Measurements from ENCODE around the gene SLC39A2.

DNA sequence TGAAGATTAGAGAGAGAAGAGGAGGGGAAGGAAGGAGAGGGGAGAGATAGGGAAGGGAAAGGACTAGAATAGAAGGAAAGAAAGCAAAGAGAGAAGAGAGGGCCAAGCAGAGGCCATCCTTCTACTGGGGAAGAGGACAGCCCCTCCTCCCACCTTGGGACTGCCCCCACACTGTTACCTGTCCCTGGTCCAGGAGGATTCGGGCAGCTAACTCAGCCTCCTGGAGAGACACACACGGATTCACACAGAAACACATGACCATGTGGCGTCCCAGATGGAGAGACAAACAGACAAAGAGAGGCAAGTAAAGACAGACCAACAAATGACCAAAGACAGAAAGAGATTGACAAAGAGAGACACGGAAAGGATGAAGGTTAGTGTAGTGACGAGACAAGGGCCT lies 23.6 kb downstream of the SLC39A2 start:
- no peak for TF ChIP-seq ZNF384 (IDR thresholded peaks at IDR 0.05)
- no peak for TF ChIP-seq CTBP1 (IDR thresholded peaks at IDR 0.05; ENCODE audit: borderline replicate concordance)
- no peak for TF ChIP-seq HDGF (IDR thresholded peaks at IDR 0.05; ENCODE audit: borderline replicate concordance)
- no peak for TF ChIP-seq SUZ12 (IDR thresholded peaks at IDR 0.05)
- TF ChIP-seq FOXK2 (IDR thresholded peaks at IDR 0.05) = no peak
- no peak for TF ChIP-seq FOXM1 (IDR thresholded peaks at IDR 0.05; ENCODE audit: borderline replicate concordance)
- TF ChIP-seq SP1 (IDR thresholded peaks at IDR 0.05) = no peak
- TF ChIP-seq TARDBP (IDR thresholded peaks at IDR 0.05) = no peak
